Measurements from ENCODE around the gene RUNX2.

The RUNX2 gene

DNA sequence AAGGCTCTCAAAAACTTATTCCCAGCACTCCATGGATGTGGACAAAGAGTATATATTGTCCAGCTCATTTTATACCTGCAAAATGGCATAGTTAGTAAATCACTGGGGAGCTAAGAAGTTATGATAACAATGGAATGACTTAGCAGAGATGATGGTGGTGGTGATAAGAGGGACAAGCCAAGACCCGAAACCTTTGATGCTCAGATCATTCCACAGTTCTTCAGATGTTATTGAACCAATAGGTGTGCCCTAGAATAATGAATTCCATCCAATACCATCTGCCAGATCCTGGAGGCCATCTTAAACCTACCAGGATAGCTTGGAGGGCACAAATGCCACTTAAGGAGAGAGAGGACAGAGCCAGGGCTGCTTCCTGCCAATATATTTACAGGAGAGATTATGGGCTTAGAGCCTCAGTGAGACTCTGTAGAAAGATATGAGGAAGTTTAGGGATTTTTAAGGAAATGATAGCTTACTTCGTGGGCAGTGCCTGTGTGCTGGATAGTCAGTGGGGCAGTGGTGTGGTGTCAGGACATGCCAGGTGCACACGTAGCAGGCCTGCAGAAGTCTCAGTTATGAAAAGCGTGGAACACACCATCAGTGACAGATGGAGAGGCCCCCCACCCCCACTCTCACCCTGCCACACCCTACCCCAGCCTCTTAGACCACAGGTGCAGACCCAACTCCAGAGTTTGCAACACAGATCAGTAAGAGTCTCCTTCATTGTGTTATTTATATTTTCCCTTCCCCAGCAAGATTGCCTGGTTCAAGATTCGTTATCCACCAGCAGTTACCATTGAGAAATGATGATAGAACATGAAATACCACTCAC, 259.3 kb downstream of the RUNX2 start:
- no peak for DNase-seq (ENCODE audit: low spot score)

DNA sequence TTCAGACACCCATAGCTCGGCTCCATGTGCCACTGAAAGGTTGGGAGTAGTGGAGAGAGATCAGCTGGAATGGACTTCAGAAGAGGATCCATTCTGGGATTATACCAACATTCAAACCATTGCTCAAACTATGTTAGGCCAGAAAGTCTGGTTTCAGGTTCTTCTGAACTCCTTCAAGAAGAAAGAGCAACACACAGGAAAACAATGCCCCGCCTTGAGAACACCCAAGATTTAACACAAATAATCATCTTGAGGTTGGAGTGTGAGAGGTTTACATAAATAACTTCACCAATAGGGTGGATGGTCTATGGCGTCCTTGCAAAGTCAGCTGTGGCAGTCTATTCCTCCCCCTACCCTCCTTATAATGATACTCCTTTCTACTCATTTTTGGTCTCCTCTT, 261.2 kb downstream of the RUNX2 start:
- DNase-seq (ENCODE audit: low spot score), result no peak

DNA sequence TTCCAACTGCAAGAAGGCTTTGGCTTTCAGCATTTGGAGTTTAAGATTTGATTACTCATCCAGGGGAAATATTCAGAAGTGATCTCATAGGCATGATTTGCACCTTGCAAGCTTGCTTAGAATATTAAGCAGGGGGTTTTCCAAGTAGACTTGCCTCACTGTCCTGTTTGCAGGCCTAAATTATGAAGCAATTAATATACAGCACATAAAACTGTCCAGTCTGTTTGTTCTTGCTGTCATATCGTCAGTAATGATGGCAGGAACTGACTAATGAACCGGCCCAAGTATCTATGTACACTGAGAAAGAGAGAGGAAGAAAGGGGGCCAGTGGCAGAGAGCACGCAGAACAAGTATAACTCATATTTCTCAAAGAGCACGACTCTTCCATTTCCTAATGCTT, 262.1 kb downstream of the RUNX2 start:
- no peak for DNase-seq (ENCODE audit: low spot score)

DNA sequence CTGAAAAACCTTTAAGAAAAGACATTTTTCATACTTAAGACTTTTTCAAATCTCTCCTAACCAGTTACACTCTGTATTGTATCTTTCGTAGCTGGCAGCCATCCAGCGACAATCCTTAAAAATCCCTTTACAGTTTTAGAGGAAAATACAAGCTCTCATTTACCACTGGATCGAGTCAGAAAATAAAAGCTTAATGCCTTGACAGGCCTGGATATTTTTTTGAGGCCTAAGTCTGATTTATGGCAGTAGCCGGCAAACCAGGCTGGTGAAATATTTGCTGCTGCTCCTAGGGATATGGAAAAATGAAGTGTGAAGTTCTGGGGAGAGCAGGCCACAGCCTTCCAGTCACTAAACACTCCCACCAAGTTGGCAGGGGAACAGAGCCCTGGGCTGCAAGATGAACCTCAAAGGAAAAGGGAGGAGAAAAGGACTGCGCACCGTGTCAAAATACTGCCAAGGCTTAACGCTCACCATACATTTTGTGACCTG, 262.6 kb downstream of the RUNX2 start:
- DNase-seq (ENCODE audit: low spot score), result no peak

DNA sequence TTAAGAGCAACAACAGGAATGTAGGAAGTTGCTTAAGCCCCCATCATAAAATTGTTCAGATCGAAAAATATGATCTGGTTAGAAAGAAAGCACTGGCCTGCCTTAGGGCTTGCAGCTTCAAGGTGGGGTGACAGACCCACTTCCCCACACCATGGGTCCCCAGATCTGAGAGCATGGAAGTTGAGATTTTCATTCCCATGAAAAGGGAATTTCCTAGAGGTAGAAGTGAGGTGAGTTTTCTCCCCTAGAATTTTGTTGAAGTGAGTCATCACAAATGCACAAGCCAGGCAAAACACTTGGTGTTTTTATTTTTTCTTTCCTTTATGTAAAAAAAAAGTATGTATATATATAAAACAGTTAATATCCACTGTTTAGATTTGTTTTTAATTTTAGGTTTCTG, 263.2 kb downstream of the RUNX2 start:
- DNase-seq (ENCODE audit: low spot score), result no peak

DNA sequence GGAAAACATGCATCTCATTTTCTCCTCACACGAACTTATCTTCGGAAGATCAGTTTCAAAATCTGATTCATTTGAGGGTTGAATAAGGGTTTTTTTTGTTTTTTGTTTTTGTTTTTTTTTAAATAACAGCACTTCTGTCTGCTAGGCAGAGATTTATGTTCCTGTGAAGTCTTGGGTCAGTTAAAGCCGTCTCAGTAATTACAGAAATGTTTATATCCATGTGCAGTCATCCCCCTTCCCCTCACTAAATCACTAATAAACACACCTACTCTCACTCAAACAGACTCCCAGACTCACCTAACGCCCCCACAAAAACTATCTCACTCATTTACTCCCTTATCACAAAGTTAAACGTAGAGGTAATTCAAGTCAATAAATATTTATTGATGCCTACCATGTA, 263.8 kb downstream of the RUNX2 start:
- no peak for DNase-seq (ENCODE audit: low spot score)

DNA sequence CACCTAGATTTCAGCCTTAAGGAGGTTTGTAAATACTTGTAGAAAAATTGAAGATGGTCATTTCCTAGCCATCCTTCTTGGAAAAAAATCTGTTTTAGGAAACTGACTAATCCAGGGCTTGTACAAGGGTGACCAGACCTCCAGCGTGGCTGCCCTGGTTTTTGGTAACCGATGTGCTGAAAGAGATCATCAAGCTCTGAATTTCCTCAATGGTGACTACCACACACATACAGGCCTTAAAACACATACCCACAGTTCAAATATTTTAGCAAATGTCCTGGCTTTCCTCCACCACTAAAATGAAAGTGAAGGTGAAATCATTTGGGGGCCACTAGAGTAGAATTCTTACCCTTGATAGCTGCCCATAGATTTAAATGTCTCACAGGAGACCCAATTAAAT, 264.9 kb downstream of the RUNX2 start:
- DNase-seq (ENCODE audit: low spot score), result no peak

DNA sequence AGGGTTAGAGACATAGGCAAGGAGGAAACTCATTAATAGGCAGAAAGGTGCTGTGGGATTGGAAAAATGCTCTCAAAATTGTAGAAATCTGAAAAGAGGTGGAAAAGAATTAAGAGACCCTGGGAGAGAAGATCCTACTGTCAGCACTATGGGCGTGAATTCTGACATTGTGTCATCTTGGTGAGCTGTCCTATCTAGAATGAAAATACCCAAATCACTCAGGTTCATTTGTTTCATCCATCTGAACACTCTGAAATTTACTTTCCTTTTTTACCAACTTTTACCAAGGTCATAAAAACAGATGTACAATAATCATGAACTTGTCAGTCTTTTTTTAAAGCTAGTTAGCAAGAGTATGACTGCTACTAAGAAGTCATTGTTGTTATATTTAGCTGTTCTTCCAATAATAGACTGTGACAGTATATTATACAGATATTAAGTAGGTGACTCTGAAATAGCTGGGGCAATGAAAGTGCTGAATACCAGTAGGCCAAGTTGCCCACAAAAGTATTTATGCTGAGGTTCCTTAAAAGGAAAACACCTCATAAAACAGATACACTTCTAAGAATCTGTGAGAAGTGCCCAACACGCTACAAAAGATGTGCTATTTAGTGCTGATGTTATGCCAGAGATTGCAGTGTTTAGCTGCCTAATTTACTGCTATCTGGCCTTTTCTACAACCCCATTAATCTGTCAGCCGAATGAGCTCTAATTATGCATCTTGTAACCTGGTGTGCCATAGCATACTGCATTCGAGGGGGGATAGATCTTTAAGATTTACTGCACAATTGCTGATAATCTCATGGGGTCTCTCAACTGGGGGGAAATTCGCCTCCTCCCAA, 267.1 kb downstream of the RUNX2 start:
- DNase-seq (ENCODE audit: low spot score), result no peak

DNA sequence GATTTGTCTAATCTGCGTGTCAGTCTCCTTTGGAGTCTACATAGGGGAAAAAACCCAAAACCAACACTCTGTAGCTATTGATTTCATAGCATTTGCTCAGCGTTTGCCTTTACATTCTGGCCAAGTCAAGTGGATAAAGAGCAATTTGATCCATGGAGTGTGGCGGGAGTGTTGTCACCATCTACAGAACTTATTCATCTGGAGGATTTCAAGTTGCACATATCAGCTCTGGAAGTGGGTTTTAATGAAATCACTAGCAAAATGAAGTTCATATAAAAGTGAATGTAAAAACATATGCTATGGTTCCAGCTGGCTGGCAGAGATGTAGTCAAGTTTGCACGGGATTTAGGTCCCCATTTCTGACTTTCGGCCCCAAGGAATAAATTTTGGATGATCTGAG, 269.3 kb downstream of the RUNX2 start:
- DNase-seq (ENCODE audit: low spot score), result no peak

DNA sequence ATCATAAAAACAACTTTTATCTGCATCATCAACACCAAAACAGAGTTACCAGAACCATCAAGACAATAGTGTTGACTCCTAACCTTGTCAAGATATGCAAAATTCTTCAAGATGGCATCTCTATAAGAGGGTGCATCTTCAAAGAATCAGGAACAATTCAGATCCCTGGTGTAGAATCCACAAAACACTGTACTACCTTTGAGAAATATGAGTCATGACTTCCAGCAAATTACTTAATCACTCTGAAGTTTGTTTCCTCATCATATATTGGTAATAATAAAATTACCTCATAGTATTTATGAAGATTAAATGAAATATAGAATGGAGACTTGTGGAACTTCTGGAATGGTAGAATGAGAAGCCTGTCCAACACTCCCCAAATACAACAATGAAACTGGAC, 270.9 kb downstream of the RUNX2 start:
- no peak for DNase-seq (ENCODE audit: low spot score)

DNA sequence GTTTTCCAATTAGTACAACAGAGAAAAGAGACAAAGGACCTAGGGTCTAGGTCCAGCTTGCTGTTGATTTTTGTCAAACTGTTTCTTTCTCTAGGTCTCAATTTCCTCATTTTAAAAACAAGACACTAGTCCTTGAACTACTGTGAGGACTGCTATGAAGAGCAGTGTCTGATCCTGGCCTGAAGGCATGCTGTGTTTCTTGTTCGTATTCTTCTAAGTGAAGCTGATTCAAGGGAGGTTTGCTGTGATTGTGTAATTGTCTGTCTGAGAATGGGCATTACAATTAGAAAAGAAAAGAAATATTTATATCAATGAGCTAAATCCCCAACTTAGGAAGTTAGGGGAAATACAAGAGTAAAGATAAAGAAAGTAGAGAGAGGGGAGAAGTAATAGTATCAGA, 277.8 kb downstream of the RUNX2 start:
- no peak for DNase-seq (ENCODE audit: low spot score)

DNA sequence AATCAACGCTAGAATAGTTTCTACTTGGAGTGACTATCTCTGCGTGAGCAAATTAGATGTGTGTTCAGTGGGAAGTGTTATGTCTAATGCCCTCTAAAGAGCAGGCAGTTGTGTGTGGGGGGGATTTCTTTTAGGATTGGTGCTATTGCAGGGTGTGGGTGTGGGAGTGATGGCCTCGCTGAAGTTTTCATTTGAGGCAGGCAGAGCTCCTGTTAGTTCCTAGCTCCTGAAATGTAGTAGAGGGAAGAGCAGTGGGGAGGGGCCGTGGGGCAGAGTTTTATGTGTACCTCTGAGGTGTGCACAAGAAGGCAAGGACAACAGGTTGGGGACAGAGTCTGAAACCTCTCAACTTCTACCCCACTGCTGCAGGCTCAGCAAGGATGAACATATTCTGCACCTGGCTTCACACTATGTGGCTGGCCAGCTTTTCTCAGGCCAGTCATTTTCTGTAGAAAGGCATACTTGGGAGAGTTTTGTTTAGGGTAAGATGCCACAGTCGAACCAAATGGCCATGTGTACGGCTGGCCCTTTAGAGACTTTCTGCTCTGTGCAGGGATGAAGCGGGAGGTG, 278.8 kb downstream of the RUNX2 start:
- DNase-seq (ENCODE audit: low spot score), result no peak

DNA sequence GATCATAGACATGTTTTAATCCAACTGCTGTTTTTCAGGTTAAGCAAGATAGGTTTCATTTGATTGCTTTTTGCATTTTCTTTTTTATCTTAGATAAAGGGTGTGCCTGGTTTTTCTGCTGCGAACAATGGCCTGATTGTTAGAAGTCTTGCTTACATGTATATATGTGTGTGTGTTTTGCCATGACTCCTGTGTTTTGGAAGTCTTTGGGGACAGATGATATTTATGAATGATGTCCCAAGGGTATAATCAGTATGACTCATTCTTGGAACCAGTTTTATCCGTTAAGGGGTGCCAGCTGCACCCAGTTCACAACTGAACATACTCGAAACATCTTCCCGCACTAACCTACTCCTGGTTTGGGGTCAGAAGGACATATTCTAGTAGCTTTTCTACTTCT, 279.7 kb downstream of the RUNX2 start:
- DNase-seq (ENCODE audit: low spot score), result no peak

DNA sequence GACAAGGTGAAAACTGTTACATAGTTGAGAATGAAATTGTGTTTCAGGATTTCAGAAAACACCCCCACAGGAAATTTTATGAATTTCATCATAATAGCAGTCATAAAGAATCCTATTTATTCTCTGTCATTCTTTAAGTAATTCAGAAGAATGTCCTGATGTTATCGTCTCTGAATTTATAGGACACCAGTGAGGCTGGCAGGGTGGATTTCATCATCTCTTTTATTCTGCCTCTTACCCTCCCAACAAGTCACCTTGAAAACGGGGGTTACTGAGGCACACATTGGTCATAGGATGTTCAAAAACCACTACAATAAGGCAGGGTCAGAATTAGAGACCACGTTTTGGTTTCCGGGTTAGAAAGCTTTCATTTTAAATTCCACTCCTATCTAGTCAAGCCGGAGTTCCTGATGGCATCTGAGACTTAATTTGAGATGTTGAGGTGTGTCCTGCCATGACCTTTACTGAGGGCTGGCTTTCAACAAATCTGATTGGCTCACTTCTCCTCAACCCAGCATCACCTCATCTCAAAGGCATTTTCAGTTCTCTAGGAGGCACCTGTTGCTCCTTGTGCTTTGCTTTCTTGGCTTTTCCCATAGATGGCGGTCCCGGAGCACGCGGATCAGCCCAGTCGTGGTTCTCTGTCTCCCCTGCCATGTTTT, 280.3 kb downstream of the RUNX2 start:
- no peak for DNase-seq (ENCODE audit: low spot score)

DNA sequence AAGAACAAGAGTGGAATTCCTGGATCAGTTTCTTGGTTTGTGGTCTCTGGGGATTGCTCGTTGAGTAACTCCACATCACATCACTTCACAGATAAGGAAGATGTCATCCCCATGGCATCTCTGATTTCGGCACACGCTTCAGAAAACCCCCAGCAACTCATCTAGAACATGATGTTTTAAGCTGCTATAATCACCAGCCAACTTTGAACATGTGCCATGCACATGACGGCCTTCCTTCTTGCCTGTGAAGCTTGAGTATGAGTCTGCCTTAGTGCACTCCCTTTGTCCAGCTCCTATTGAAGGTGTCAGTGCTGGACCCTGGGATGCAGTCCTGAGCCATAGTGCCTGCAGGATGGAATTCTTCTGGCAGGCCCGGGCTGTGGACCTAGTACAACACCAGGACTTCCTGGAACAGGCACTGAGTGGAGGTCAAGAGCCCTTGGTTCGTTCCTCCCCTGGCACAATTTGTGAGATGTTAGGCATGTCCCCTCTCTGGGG, 281.1 kb downstream of the RUNX2 start:
- DNase-seq (ENCODE audit: low spot score), result no peak

DNA sequence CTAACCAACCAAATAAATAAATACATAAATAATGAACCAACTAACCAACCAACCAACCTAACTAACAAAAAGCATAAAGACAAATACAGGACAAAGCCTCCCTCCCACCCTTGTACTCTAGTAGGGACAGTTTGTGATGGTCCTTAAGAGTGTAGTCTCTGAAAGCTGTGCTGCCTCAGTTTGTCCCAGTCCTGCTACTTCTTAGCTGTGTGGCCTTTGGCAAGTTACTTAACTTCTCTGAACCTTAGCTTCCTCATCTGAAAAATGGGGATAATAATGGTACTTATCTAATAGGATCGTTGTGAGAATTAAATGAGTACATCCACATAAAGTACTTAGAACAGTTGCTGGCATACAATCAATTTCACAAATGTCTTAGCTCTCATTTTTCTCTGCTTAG, 282.2 kb downstream of the RUNX2 start:
- DNase-seq (ENCODE audit: low spot score), result no peak

DNA sequence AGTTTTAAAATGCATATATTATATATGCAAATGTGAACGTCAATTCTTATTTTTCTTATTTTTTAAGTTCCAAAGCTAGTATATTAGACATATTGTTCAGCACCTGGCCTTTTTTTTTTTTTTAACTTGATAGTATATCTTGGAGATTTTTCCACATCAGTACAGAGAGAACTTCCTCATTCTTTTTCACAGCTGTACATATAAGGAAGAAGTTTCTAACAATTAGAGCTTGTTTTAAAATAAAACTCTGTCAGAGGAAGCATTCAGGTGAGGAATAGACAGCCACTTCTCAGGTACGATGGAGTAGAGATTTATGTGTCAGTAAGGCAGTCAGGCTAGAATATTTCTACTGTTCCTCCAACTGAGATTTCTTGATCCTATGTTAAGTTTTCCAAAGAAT, 282.7 kb downstream of the RUNX2 start:
- no peak for DNase-seq (ENCODE audit: low spot score)

DNA sequence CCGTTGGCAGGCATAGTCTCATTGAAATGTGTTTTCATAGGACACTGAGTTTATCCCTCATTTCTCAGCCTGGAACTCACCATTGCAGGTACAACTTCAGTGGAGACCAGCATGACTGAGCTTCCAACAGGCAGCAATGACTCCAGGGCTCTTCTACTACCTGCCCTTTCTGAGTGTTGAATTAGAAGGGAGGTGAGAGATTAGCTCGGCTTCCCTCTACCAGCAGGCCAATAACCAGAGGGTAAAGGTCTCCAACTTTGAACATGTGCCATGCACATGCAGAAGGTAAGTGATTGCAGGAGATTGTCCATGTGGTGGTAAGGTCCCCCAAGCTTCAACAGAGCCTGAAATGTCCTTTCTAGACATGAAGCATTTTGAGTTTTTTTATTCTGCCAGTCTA, 283.4 kb downstream of the RUNX2 start:
- DNase-seq (ENCODE audit: low spot score), result no peak

DNA sequence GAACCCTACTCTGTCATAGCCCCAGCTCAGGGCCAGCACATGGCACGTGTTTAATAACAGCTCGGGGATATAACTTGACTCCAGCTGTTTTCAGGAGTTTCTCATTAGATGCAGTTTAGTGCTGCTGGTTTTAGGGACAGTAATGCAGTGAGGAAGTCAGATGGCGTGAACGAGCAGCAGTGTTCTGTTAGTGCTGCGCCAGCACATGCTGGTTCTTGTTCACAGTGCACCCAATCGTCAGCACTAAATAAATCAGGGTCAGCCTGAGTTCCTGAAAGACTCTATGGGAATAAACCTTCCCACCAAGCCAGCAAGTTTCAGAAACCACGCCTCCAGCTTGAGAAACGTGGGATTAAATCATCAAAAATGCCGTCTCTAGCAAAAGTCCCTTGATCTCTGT, 285.5 kb downstream of the RUNX2 start:
- no peak for DNase-seq (ENCODE audit: low spot score)

DNA sequence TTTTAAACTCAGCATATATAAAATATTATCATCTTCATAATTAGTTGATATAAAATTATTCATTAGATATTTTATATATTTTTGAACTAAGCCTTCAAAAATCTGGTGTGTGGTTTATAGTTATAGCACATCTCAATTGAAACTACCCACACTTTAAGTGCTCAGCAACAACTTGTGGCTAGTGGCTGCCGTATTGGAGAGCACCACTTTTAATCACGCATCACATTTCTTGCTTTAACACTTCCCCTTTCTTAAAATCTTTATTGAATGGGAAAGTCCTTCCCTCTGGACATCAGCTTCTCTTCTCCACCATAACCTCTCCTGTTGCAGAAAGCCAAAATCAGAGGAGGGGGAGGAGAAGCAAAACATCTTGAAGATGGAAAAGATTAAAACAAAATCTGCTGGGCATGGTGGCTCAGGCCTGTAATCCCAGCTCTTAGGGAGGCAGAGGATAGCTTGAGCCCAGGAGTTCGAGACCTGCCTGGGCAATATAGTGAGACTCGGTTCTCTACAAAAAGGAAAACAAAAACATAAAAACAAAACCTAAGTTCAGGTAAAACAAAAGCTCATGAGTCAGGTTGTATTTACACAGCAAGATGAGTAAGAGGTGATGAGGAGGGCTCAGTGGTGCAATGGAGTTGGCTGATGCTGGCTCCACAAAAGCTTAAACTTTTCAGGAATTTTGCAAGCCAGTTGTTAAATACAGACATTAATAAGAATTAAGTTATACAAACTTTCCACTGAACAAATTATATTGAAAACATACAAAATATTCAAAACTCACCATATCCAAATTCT, 286.6 kb downstream of the RUNX2 start:
- no peak for DNase-seq (ENCODE audit: low spot score)

DNA sequence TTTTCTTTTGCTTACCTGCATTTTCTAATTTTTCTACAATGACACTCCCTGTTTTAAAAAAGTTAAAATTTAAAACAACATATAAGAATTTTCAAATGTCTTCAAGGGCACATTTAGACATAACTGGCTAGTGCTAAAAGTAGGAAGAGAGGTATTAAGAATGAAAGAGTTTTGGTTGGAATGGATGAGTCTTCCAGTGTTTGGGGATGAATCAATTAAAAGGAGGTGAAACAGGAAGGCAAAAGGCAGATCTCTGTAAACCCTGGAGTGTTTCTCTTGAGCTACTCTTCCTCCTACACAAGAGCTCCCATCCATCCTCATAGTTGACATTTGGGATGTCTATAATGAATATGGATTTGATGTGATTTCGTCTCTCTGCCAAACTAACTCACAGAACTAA, 288.1 kb downstream of the RUNX2 start:
- no peak for DNase-seq (ENCODE audit: low spot score)

Data from germinal center (tissue), 1 donor.